Neural progenitor cell (in vitro differentiated cells): Measurements from ENCODE around the gene REG4. TPM values are rescaled to one million over a fixed set of nuclear protein-coding genes. Genes with fewer than 3 reads are reported as not detected.

Experiments
- DNase-seq: peaks from one replicate; pipeline ENCODE4 v3.0.0-alpha.2; 2016; ENCODE audit warnings: low spot score
- H2AFZ ChIP-seq: fragments of 200-600 bp; sonication (generic); replicated peaks from 2 replicates; pipeline ENCODE4 v1.6.1; 2016; ENCODE audit warnings: antibody characterized with exemption
- H3F3A ChIP-seq: fragments of 200-600 bp; sonication (generic); 2 replicates; pipeline ENCODE4 v1.6.1; 2016; ENCODE audit warnings: antibody characterized with exemption, low read depth
- H3K27ac ChIP-seq: fragments of 200-600 bp; sonication (generic); 2 replicates; pipeline ENCODE4 v1.5.1; 2016; ENCODE audit warnings: mild to moderate bottlenecking
- H3K27me3 ChIP-seq: fragments of 200-600 bp; sonication (generic); 2 replicates; pipeline ENCODE4 v1.6.1; 2016; ENCODE audit warnings: mild to moderate bottlenecking, moderate library complexity
- H3K36me3 ChIP-seq: fragments of 200-600 bp; sonication (generic); 2 replicates; pipeline ENCODE4 v1.5.1; 2016
- H3K4me1 ChIP-seq: fragments of 200-600 bp; sonication (generic); 2 replicates; pipeline ENCODE4 v1.6.1; 2016; ENCODE audit warnings: mixed run types
- H3K4me2 ChIP-seq: fragments of 200-600 bp; sonication (generic); 2 replicates; pipeline ENCODE4 v1.6.1; 2016
- H3K4me3 ChIP-seq: fragments of 200-600 bp; sonication (generic); 2 replicates; pipeline ENCODE4 v1.5.1; 2016
- H3K79me2 ChIP-seq: fragments of 200-600 bp; sonication (generic); 2 replicates; pipeline ENCODE4 v1.6.1; 2016; ENCODE audit warnings: low read depth
- H3K9ac ChIP-seq: fragments of 200-600 bp; sonication (generic); 2 replicates; pipeline ENCODE4 v1.6.1; 2016
- H3K9me3 ChIP-seq: fragments of 200-600 bp; sonication (generic); 2 replicates; pipeline ENCODE4 v1.5.1; 2016; ENCODE audit warnings: low read depth
- H4K20me1 ChIP-seq: fragments of 200-600 bp; sonication (generic); 2 replicates; pipeline ENCODE4 v1.6.1; 2016; ENCODE audit warnings: low read depth
- H3K27ac Mint-ChIP-seq: 3 replicates; pipeline ENCODE4 v1.8.0; 2021; ENCODE audit warnings: mixed read lengths
- H3K27me3 Mint-ChIP-seq: 2 replicates; pipeline ENCODE4 v1.8.0; 2022; ENCODE audit warnings: low read depth, mild to moderate bottlenecking, inconsistent platforms, moderate library complexity, mixed read lengths; ENCODE audit not compliant: insufficient read depth
- H3K36me3 Mint-ChIP-seq: 3 replicates; pipeline ENCODE4 v1.8.0; 2021; ENCODE audit warnings: mixed read lengths
- H3K4me1 Mint-ChIP-seq: 3 replicates; pipeline ENCODE4 v1.8.0; 2021; ENCODE audit warnings: mixed read lengths
- H3K4me3 Mint-ChIP-seq: 3 replicates; pipeline ENCODE4 v1.8.0; 2021; ENCODE audit warnings: mild to moderate bottlenecking, moderate library complexity, mixed read lengths
- H3K9me3 Mint-ChIP-seq: 3 replicates; pipeline ENCODE4 v1.8.0; 2020; ENCODE audit warnings: mixed read lengths
- EZH2 ChIP-seq: fragments of 200-600 bp; sonication (generic); IDR thresholded peaks from 2 replicates; pipeline ENCODE4 v1.6.1; 2017; ENCODE audit warnings: antibody characterized with exemption, mild to moderate bottlenecking, moderate library complexity
- EZH2phosphoT487 ChIP-seq: fragments of 200-600 bp; sonication (generic); IDR thresholded peaks from 2 replicates; pipeline ENCODE4 v1.6.1; 2017; ENCODE audit warnings: antibody characterized with exemption
- total RNA-seq: library from RNA; depleted of rRNA; stranded (reverse); fragments of >200 nt; gene quantifications from 2 replicates; pipeline ENCODE4 v1.2.3, GENCODE V29; 2015; ENCODE audit warnings: low replicate concordance
- TF ChIP-seq, protein P1 (sequence below): fragments of 200-600 bp; sonication (generic); IDR thresholded peaks from 2 replicates; pipeline ENCODE4 v1.5.1; 2017; ENCODE audit warnings: antibody characterized with exemption, mild to moderate bottlenecking

REG4 gene
- total RNA-seq, 1 donor from 2014 or later, result not detected

DNA sequence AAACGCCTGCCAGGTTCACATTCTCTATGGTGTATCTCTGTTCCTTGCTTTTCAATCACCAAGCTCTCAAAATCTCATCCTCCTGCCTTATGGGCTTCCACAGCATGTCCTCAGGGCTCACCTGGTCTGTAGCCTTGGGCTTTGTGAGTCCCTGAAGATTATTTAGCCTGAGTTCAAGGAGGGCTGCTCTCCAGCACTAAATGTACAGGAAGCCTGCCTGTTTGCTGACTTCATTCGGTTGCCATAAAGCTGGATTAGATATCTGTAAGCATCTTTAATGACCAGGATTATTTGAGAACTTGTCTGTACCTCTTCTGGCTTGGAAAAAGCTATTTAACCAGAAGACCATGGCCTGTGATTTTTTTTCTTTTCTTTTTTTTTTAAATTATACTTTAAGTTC, 6.9 kb upstream of the REG4 start:
- TF ChIP-seq, protein P1, sequence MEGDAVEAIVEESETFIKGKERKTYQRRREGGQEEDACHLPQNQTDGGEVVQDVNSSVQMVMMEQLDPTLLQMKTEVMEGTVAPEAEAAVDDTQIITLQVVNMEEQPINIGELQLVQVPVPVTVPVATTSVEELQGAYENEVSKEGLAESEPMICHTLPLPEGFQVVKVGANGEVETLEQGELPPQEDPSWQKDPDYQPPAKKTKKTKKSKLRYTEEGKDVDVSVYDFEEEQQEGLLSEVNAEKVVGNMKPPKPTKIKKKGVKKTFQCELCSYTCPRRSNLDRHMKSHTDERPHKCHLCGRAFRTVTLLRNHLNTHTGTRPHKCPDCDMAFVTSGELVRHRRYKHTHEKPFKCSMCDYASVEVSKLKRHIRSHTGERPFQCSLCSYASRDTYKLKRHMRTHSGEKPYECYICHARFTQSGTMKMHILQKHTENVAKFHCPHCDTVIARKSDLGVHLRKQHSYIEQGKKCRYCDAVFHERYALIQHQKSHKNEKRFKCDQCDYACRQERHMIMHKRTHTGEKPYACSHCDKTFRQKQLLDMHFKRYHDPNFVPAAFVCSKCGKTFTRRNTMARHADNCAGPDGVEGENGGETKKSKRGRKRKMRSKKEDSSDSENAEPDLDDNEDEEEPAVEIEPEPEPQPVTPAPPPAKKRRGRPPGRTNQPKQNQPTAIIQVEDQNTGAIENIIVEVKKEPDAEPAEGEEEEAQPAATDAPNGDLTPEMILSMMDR, result no peak
- TF ChIP-seq EZH2 (no peak), EZH2phosphoT487 (no peak)
- no peak for DNase-seq
- H3K27me3 ChIP-seq, result no peaks in the 10 kb centered on the region
- Mint-ChIP-seq H3K4me1 (no peaks in the 10 kb centered on the region), H3K4me3 (no peak overlapping the region), H3K27me3 (no peaks in the 10 kb centered on the region), H3K27ac (no peak overlapping the region), H3K9me3 (no peaks in the 10 kb centered on the region), H3K36me3 (no peaks in the 10 kb centered on the region)
- no peak overlapping the region for H3K9ac ChIP-seq
- no peaks in the 10 kb centered on the region for H3F3A ChIP-seq
- H3K4me3 ChIP-seq, result no peak overlapping the region
- H3K79me2 ChIP-seq, result no peaks in the 10 kb centered on the region
- no peak overlapping the region for H3K27ac ChIP-seq
- H3K4me1 ChIP-seq, result no peaks in the 10 kb centered on the region
- H3K36me3 ChIP-seq, result no peaks in the 10 kb centered on the region
- H3K9me3 ChIP-seq, result no peaks in the 10 kb centered on the region
- H4K20me1 ChIP-seq, result no peaks in the 10 kb centered on the region
- no peak overlapping the region for H2AFZ ChIP-seq
- no peak overlapping the region for H3K4me2 ChIP-seq

DNA sequence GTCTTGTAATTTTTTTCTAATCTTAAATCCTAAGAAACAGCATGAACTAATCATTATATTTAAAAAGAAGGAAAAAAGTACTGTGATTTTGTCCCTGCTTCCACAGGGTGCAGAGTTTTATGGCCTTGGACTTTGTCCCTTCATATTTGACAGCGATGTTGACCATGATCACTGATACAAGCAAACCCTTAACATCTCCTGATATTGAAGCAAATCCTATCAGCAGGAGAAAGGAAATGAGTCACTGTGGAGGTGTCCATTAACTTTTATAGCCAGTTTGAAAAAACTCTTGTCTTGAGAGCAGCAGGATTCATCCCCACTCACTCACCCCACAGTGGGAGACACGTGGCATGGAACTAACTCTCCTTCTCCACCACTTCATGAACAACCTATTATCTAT, 5.1 kb upstream of the REG4 start:
- Mint-ChIP-seq H3K4me1 (no peaks in the 10 kb centered on the region), H3K27ac (no peak overlapping the region), H3K36me3 (no peaks in the 10 kb centered on the region), H3K27me3 (no peaks in the 10 kb centered on the region), H3K9me3 (no peaks in the 10 kb centered on the region), H3K4me3 (no peak overlapping the region)
- H3K27me3 ChIP-seq, result no peaks in the 10 kb centered on the region
- H3K9ac ChIP-seq, result no peak overlapping the region
- H3K4me2 ChIP-seq, result no peak overlapping the region
- TF ChIP-seq EZH2phosphoT487, result no peak
- TF ChIP-seq EZH2, result no peak
- TF ChIP-seq, protein P1, result no peak
- DNase-seq, result no peak
- no peaks in the 10 kb centered on the region for H3F3A ChIP-seq
- no peaks in the 10 kb centered on the region for H3K79me2 ChIP-seq
- no peak overlapping the region for H3K27ac ChIP-seq
- H3K36me3 ChIP-seq, result no peaks in the 10 kb centered on the region
- H3K4me1 ChIP-seq, result no peaks in the 10 kb centered on the region
- H2AFZ ChIP-seq, result no peak overlapping the region
- H3K9me3 ChIP-seq, result no peaks in the 10 kb centered on the region
- no peaks in the 10 kb centered on the region for H4K20me1 ChIP-seq
- H3K4me3 ChIP-seq, result no peak overlapping the region

DNA sequence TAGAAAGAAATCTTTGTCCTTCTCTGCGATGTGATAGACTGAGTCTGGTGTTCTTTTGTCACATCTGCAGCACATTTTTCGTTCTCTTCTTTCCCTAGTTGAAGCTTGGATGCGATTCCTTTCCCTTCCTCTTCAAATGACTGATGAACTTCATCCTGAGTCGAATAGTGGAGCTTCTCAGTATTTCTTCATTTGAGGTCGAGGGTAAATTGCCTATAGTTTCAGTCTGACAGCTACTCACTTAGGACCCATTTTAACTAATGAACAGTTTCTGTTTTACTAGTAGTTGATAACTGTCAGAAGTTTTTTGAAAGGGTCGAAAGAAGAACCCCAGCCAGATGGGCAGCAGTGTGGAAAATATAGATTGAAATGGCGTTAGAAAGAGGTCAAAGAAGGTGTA, 4.7 kb upstream of the REG4 start:
- H3K79me2 ChIP-seq, result no peaks in the 10 kb centered on the region
- Mint-ChIP-seq H3K9me3 (no peaks in the 10 kb centered on the region), H3K4me3 (no peak overlapping the region), H3K36me3 (no peaks in the 10 kb centered on the region), H3K4me1 (no peaks in the 10 kb centered on the region), H3K27ac (no peak overlapping the region), H3K27me3 (no peaks in the 10 kb centered on the region)
- no peak overlapping the region for H3K4me2 ChIP-seq
- H3K4me1 ChIP-seq, result no peaks in the 10 kb centered on the region
- no peak overlapping the region for H2AFZ ChIP-seq
- DNase-seq, result no peak
- no peaks in the 10 kb centered on the region for H3K36me3 ChIP-seq
- TF ChIP-seq, protein P1, result no peak
- no peak for TF ChIP-seq EZH2phosphoT487
- TF ChIP-seq EZH2, result no peak
- H4K20me1 ChIP-seq, result no peaks in the 10 kb centered on the region
- no peaks in the 10 kb centered on the region for H3F3A ChIP-seq
- H3K27me3 ChIP-seq, result no peaks in the 10 kb centered on the region
- no peak overlapping the region for H3K9ac ChIP-seq
- no peaks in the 10 kb centered on the region for H3K9me3 ChIP-seq
- no peak overlapping the region for H3K27ac ChIP-seq
- no peak overlapping the region for H3K4me3 ChIP-seq

DNA sequence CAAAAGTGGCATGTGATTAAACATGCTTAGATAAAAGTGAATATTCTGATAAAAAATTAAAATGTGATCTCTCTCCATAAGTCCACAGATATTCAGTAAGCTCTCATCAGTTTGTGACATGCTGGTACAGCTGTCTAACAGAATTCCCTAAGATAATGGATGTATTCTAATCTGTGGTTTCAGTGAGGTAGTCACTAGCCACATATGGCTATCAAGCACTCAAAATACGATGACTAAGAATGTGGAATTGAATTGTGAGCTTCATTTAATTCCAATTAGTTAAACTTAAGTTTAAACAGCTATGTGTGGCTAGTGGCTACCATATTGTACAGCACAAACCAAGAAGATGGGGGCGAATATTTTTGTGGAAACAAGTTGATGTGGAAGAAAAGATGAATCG, 4.1 kb upstream of the REG4 start:
- Mint-ChIP-seq H3K27ac (no peak overlapping the region), H3K4me1 (no peaks in the 10 kb centered on the region), H3K9me3 (no peaks in the 10 kb centered on the region), H3K36me3 (no peaks in the 10 kb centered on the region), H3K27me3 (no peaks in the 10 kb centered on the region), H3K4me3 (no peak overlapping the region)
- H2AFZ ChIP-seq, result no peak overlapping the region
- no peak overlapping the region for H3K4me2 ChIP-seq
- TF ChIP-seq EZH2phosphoT487 (no peak), EZH2 (no peak)
- TF ChIP-seq, protein P1, result no peak
- no peak overlapping the region for H3K27ac ChIP-seq
- H3K27me3 ChIP-seq, result no peaks in the 10 kb centered on the region
- no peaks in the 10 kb centered on the region for H3K36me3 ChIP-seq
- no peak overlapping the region for H3K4me3 ChIP-seq
- no peak overlapping the region for H3K9ac ChIP-seq
- no peaks in the 10 kb centered on the region for H4K20me1 ChIP-seq
- no peaks in the 10 kb centered on the region for H3K79me2 ChIP-seq
- no peaks in the 10 kb centered on the region for H3K4me1 ChIP-seq
- H3F3A ChIP-seq, result no peaks in the 10 kb centered on the region
- no peak for DNase-seq
- no peaks in the 10 kb centered on the region for H3K9me3 ChIP-seq
